Body of pancreas (tissue), 4 donors: ENCODE results near the gene CIAPIN1. TPM values are rescaled to one million over a fixed set of nuclear protein-coding genes. Genes with fewer than 3 reads are reported as not detected.

Experiments used
- ATAC-seq: fragments of 150-250 bp; one replicate; pipeline ENCODE4 v1.9.1; 2016
- DNase-seq, 4 donors: peaks; one replicate each; pipeline ENCODE4 v3.0.0-alpha.2; 2019
- H3K27ac ChIP-seq, 4 donors: fragments of 200-600 bp; sonication (generic); 1 replicate in 3 of 4; 2 replicates in 1 of 4; pipeline versions ENCODE4 v1.5.1 to v1.6.1; 2016 to 2019; ENCODE audit warnings: mild to moderate bottlenecking in 1 of 4, mixed read lengths in 1 of 4, moderate library complexity in 1 of 4
- H3K27me3 ChIP-seq, 2 donors: fragments of 200-600 bp; sonication (generic); one replicate each; pipeline ENCODE4 v1.6.0; 2016; ENCODE audit warnings: mild to moderate bottlenecking in 1 of 2
- H3K36me3 ChIP-seq, 2 donors: fragments of 200-600 bp; sonication (generic); replicated peaks in 1 of 2; 2 replicates each; pipeline ENCODE4 v1.5.1; 2016; ENCODE audit warnings: low read depth in 2 of 2; ENCODE audit not compliant: insufficient read depth in 1 of 2
- H3K4me1 ChIP-seq: fragments of 200-600 bp; sonication (generic); one replicate; pipeline ENCODE4 v1.6.0; 2016
- H3K4me3 ChIP-seq, 2 donors: fragments of 200-600 bp; sonication (generic); 1 replicate in 1 of 2; 2 replicates in 1 of 2; pipeline ENCODE4 v1.5.1; 2016 to 2019
- H3K9me3 ChIP-seq, 3 donors: fragments of 200-600 bp; sonication (generic); 1 replicate in 2 of 3; 2 replicates in 1 of 3; pipeline ENCODE4 v1.5.1; 2016
- POLR2A ChIP-seq, 3 donors: fragments of 450-650 bp; IDR thresholded peaks; one replicate each; pipeline ENCODE4 v1.6.1; 2016; ENCODE audit warnings: antibody characterized with exemption in 3 of 3, mild to moderate bottlenecking in 2 of 3
- WGBS, 2 donors: methylation state at CpG; one replicate each; pipeline ENCODE4 v1.1.5; 2017; 5-methylcytosine and 5-hydroxymethylcytosine counted together
- intact Hi-C: fragments of 100-400 bp; cut with DNase I; formaldehyde crosslinking; loops from one replicate; pipeline ENCODE4 v1.15.1; 2023
- total RNA-seq, 2 donors: library from RNA; depleted of rRNA; stranded (reverse); fragments of >200 nt; gene quantifications; one replicate each; pipeline ENCODE4 v1.1.0, GENCODE V29; 2016
- TF ChIP-seq, protein P1 (sequence below), 7 experiments: fragments of 450-650 bp in 4 of 7; fragments of 200-600 bp in 3 of 7; sonication (generic) in 3 of 7; IDR thresholded peaks; one replicate each; pipeline ENCODE4 v1.5.1; 2016 to 2019; ENCODE audit warnings: antibody characterized with exemption in 7 of 7

Gene CIAPIN1
- total RNA-seq, 2 donors from 2014 or later = 13.5 to 19.4 TPM

DNA sequence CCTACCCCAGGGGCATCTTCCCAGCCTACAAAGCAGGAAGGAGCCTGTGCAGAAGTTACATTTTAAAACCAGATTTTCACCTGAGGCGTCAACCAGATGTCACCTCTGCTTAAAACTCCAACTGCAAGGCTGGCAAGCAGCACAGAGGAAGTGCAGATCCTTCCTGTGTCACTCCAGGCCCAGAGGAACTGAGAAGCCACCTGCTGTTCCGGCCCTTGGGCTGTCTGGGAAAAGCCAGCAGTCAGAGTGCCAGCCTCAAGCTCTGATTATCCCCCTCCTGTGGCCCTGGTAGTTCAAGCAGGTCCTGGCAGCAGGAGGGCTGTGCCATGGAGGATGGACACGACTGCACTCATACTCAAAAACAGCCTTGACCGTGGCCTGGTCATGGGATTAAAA lies 25.5 kb upstream of the CIAPIN1 start:
- TF ChIP-seq POLR2A (IDR thresholded peaks at IDR 0.05) = no peak
- TF ChIP-seq, protein P1, sequence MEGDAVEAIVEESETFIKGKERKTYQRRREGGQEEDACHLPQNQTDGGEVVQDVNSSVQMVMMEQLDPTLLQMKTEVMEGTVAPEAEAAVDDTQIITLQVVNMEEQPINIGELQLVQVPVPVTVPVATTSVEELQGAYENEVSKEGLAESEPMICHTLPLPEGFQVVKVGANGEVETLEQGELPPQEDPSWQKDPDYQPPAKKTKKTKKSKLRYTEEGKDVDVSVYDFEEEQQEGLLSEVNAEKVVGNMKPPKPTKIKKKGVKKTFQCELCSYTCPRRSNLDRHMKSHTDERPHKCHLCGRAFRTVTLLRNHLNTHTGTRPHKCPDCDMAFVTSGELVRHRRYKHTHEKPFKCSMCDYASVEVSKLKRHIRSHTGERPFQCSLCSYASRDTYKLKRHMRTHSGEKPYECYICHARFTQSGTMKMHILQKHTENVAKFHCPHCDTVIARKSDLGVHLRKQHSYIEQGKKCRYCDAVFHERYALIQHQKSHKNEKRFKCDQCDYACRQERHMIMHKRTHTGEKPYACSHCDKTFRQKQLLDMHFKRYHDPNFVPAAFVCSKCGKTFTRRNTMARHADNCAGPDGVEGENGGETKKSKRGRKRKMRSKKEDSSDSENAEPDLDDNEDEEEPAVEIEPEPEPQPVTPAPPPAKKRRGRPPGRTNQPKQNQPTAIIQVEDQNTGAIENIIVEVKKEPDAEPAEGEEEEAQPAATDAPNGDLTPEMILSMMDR (IDR thresholded peaks at IDR 0.05) = no peak
- ATAC-seq (no peak), DNase-seq (no peak)
- Histone ChIP-seq H3K9me3 (no peaks in the 10 kb centered on the region), H3K27ac (peak overlapping the region in 2 of 4 donors; percentile 68 to 69), H3K36me3 (peaks cover 6 to 19% of the 10 kb centered on the region in 2 donors), H3K4me1 (peaks cover 45% of the 10 kb centered on the region), H3K27me3 (no peaks in the 10 kb centered on the region), H3K4me3 (no peak overlapping the region)
- WGBS, 2 donors = 54% methylated on average over 3 to 4 of the region's 4 CpGs
- intact Hi-C loops = no loop called here

DNA sequence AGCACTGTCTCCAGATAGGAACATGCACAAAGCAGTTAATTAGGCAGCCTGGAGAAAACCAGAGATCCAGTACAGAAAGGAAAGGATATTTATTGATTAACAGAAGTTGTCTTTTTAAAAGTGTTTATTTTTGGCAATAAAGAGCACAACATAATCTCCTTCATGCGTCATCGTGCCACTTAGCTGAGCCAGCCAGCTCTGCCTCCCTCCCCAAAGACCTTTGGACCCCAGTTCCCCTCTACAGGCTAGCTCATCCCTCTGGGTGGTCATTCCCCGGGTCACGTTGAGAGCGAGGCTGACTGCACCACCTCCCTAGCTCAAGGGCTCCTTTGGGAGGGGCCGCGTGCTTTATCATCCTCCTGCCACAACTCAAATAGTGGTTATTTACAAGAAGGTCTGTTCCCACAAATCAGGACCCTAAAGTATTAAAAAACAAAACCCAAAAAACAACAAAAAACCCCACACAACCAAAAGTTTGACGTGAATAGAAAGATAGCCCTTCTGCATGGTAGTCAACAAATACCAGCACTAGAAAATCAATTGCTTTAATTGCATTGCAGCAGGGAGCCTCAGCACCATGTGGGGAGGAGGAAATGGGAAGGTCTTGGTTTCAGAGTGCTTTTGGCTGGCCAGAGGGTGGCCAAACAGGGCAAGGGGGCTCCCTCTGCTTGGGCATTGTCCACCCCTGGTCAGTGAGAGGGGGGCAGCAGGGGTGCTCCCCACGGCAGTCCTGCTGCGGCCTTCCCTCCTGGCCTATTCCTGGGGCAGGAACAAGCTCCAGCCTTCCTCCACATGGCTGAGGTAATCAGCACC lies 24.9 kb upstream of the CIAPIN1 start:
- 41% methylated on average over 8 to 10 of the region's 10 CpGs for WGBS, 2 donors
- Histone ChIP-seq H3K27ac (peak overlapping the region in 2 of 4 donors; percentile 68 to 69), H3K4me1 (peaks cover 39% of the 10 kb centered on the region), H3K36me3 (peaks cover 6 to 19% of the 10 kb centered on the region in 2 donors), H3K9me3 (no peaks in the 10 kb centered on the region), H3K27me3 (no peaks in the 10 kb centered on the region), H3K4me3 (no peak overlapping the region)
- TF ChIP-seq POLR2A (IDR thresholded peaks at IDR 0.05) = peak in 2 of 3 donors; percentile 4 to 10
- TF ChIP-seq, protein P1 (IDR thresholded peaks at IDR 0.05) = no peak
- DNase-seq = peak in 3 of 4 donors; percentile 26 to 61 (median 50)
- intact Hi-C loops = no loop called here
- peak; percentile 52 for ATAC-seq

DNA sequence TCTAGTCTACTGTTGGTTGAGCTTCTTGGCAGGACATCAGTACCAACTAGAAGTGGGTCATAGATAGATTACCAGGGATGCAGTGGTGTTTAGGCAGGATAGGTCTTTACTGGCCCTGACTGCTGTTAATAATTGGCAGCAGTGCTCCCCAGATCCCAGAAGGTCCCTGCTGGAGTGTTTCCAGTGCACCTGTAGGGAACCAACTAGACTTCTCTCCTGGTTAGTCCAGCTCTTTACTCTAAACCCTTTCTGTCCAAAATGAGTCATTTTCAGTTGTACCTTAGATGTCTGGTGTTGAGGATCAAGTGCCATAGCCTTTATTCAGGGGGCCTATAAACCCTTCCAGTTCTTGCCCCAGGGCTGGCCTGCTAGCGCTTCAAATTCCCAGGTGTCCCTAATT lies 24.0 kb upstream of the CIAPIN1 start:
- DNase-seq = no peak
- Histone ChIP-seq H3K27ac (peak overlapping the region; percentile 9 to 68 (median 31)), H3K4me1 (peaks cover 31% of the 10 kb centered on the region), H3K27me3 (no peaks in the 10 kb centered on the region), H3K9me3 (no peaks in the 10 kb centered on the region), H3K4me3 (no peak overlapping the region), H3K36me3 (peaks cover 6 to 19% of the 10 kb centered on the region in 2 donors)
- TF ChIP-seq, protein P1 (IDR thresholded peaks at IDR 0.05) = no peak
- TF ChIP-seq POLR2A (IDR thresholded peaks at IDR 0.05) = no peak
- no peak for ATAC-seq
- 71 to 95% methylated on average over 1 of the region's 1 CpG for WGBS, 2 donors
- intact Hi-C loops = no loop called here

DNA sequence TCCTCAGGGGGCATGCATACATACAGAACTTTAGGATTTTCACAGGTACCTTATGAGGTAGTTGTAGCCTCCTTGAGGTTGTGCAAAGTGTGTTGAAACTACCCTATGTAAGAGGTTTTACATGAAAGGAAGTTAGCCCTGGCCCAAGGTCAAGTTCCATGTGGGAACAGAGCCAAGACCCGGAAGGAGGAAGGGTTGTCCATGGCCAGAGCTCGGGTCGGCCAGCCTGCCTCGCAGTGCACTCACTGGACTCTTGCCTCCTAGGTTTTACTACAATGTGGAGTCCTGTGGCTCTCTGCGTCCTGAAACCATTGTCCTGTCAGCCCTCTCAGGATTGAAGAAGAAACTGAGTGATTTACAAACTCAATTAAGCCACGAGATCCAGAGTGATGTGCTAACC lies 23.5 kb upstream of the CIAPIN1 start:
- Histone ChIP-seq H3K27me3 (no peaks in the 10 kb centered on the region), H3K4me3 (no peak overlapping the region), H3K4me1 (peaks cover 30% of the 10 kb centered on the region), H3K27ac (peak overlapping the region; percentile 9 to 68 (median 31)), H3K9me3 (no peaks in the 10 kb centered on the region), H3K36me3 (peaks cover 6 to 19% of the 10 kb centered on the region in 2 donors)
- DNase-seq (peak; percentile 70 to 78 (median 77)), ATAC-seq (peak; percentile 56)
- intact Hi-C loops = no loop called here
- no peak for TF ChIP-seq POLR2A (IDR thresholded peaks at IDR 0.05)
- TF ChIP-seq, protein P1 (IDR thresholded peaks at IDR 0.05) = no peak
- WGBS, 2 donors = 22 to 30% methylated on average over 5 to 6 of the region's 6 CpGs
